GM19351 (cell line): ENCODE data around the gene ZFHX3.

ENCODE experiments used
- ATAC-seq: cut with Tn5 transposase; IDR thresholded peaks from one replicate; pipeline ENCODE4 v1.9.1; 2021; ENCODE audit warnings: mild to moderate bottlenecking, moderate library complexity; ENCODE audit not compliant: unreplicated experiment

The ZFHX3 gene

DNA sequence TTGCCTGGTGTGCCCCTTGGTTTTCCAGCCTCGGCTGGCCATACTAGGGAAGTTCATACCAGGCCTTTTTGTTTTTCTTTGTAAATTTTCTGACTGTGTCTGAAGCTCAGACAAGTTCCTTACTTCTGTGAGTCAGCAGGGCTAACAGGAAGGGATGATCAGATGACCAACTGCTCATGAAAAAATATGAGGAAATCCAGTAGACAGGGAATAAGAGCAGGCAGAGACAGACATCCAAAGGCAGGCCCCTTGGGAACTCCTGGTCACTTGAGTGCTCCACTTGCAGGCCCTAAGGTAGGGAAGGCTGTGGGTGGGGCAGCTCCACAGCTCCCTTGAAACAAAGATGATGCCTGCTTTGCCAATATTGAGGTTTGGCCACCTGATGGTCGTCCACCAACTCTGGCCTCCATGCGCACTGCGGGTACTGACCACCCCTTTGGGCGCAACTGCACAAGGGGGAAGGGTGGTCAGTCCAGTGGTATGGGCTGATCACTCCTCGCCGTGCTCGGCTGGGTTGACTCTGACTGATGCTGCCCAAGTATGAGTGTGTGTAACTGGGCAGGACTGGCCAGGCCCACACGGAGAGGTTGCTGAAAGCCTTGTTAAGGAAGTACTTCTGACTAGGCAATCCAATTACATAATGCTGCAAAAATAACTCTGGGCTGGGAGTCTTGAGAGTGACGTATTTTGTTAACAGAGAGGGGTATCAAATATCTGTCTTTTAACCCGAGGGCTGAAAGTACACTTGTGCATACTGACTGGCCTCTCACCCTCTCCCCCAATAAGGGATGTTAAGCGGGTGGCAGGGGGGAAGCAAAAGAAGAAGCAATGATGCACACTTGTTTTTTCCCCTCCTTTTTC lies 20.8 kb upstream of the ZFHX3 start:
- ATAC-seq: no peak

- no peak for ATAC-seq
Measured at GRCh38 chr16:73067671-73068540, 20.0 kb upstream of the ZFHX3 start.

DNA sequence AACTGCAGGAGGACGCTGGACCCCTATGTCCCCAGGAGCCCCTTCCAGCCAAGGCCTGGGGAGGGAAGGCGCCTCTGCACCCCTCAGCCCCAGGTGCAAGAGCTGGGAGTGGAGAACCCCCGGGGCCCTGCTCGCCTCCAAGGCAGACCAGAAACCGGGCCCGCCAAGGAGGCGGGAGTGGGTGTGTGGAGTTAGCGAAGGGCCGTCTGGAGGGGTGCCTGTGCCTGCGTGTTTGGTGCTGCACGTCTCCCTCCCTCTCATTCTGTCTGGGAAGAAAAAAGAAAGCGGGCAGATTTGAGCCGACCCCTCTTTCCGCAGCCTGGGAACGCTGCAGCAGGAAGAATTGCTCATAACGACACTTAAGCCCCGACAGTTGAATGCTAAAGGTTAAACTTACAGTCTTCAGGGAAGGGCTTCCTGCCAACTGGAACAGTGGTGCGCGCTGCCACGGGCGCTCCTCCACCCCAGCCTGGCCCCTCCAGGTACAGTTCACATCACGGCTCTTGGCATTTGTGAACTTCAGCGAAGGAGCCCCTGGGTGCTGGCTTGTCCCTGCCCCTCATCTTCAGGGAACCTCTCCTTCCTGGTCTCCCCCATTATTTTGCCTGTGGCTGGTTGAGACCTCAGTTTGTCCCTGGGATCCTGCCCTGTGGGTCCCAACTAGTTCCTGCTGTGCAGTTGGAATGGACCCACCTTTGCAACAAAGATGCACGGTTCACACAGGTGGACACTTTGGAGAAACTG lies 19.2 kb upstream of the ZFHX3 start:
- ATAC-seq: no peak

DNA sequence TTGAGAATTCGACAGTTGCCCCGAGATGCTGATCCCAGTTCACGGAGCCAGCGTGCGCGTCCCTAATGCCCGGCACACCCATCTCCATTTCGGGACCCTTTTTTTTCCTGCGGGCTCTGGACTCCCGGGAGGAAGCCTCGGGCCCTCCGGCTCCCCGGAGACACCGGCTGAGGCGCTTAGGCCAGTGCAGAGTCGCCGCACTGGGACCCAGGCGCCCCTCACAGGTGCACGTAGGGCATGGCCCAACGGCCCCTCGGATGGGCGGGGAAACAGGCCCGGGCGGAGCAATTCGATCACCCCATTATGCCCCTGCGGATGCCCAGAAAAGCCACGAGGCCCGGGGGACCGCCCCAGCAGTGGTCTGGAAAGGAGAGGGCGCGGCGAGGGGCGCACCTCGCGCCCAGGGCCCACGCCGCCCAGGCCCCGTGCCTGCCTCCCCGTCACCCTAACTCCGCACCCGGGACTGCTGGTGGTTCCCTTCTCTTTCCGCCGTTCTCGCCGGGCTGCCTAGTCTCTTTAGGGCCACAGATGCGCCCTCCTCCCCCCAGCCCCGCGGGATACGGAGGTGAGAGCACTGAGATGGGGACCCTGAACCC lies 18.5 kb upstream of the ZFHX3 start:
- no peak for ATAC-seq

- ATAC-seq: no peak
Measured at GRCh38 chr16:73065632-73066330, 17.9 kb upstream of the ZFHX3 start.

DNA sequence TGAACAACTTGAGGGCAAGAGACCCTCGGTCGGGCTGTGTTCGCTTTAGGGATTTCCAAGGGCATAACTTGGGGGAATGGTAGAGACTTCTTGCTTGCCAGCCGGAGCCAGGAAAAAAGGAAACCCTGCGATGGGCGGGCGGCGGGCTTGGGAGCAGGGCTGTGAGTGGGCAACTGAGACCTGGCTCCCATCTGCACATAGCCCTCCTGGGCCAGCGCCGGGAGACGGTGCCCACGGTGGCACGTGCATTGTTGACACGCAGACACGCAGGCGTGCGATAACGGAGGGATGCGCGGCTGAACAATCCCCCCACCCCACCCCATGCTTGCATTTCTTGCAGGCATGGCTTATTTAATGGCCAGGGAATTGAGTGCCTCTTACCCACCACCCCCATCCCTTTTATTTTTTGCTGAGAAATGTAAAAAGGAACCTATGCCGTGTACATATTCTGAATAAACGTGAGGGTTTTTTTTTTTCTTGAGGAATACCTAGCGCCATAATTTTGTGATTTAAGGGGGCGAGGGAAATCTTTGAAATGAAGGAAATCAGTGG lies 17.1 kb upstream of the ZFHX3 start:
- ATAC-seq: no peak

DNA sequence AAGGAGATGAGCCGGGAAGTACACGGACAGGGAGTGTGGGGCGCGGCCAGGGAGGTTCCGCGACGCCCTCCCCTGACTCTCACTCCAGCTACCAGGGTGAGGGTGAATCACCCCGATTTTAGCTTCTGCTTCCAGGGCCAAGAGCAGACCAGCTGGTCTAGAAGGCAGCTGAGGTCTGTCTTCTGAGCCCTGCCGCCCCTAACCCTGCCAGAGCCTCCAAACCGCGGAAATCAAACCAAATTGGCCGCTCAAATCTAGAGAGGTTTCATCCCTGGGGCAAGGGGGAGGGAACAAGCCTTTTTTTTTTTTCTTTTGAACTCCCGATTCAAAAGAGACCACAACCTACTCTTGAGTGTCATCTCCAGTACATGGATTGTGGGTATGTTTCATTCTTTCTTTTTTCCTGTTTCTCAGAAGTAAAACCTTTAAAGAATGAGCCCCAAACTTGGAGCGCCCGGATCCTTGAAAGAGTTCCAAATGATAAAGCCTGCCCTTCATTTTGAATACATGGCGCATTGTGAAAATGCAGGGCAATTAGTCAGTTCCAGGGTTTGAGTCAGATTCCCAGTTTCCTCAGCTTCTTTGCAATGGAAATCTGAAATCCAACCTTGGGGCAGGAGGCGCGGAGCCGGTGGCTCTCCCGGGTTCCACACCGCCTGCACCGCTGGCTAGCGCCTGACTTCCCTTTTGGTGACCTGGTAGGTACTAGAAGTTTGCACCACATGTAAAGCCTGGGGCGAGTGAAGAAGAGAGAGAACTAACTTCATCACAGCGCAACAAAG lies 16.5 kb upstream of the ZFHX3 start:
- ATAC-seq: no peak

- ATAC-seq: no peak
Measured at GRCh38 chr16:73063854-73064211, 15.9 kb upstream of the ZFHX3 start.

DNA sequence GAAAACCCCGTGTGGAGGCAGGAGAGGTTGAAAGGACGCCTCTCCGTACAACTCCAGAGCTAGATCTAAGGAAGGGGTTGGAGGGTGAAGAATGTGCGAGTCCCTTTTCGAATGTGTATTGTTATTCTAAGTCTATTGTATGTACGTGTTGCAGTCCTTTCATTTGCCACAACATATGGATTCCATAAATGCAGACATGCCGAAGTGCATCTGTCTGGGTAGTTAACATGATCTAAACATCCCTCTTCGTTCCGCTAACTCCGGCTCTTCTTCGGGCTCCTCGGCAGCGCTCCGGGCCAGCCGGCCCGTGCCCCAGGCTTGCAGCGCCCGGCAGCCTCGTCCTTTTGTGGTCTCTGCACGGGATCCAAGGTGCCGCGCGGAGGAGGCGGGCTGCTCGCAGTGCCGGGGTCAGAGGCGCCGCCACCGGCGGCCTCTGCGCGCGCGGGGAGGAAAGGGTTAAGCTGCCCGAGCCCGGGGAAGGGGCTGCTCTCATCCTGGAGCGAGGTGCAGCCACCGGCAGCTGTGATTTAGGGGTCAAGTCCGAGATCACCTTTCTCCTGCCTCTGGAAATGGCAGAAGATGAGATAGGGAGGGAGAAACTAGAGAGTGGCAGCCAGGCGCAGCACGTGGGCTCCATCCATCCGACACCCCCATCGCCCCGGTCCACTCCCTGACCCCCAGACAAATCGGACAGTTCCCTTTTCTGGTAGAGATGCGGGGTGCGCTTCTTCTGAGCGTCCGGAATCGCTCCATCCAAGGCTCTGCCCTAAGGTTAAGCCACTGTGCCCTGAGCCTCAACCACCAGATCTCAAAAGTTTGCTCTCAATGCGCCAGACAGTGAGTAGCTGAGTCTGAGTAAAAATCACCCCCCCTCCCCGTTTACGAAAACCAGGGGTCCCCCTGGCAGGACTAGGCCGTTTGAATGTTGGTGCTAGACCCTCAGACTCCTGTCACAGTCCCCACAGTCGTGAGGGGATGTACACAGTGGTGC lies 15.1 kb upstream of the ZFHX3 start:
- no peak for ATAC-seq

- no peak for ATAC-seq
Measured at GRCh38 chr16:73062001-73062616, 14.2 kb upstream of the ZFHX3 start.

- no peak for ATAC-seq
Measured at GRCh38 chr16:73060892-73061490, 13.1 kb upstream of the ZFHX3 start.

GRCh38 chr16:73059779-73060615 lies 12.1 kb upstream of the ZFHX3 start:
- no peak for ATAC-seq

DNA sequence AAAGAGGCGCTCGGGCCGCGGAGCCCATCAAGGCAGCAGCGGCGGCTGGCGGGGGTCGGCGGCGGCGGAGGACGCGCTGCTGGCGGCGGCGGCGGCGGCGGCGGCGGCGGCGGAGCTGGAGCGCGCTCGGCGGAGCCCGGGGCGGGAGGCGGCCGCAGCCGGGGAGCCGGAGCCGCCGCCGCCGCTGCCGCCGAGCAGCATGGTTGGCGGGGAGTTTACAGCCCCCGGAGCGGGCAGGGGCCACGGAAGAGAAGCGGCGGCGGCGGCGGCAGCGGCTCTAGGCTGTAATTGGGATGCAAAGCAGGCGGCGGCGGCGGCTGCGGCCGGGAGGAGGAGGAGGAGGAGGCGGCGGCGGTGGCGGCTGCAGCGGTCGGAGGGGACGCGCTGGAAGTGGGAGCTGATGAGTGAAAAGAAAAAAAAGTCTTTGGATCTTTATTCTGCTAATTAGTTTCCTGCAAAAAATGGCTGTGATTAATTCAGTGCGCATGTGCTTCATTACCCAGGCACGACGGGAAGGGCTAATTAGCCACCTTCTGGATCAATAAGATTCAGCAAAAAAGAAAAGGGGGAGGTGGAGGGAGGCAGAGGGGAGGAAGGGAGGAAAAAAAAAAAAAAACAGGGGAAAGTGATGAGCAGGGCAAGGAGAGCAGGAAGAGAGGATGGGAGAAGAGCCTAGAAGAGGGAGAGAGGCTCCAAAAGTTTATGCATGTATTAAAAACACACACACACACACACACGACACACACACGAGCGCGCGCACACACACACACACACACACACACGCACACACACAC lies 10.9 kb upstream of the ZFHX3 start:
- peak; percentile 34 for ATAC-seq

GRCh38 chr16:73058221-73058615 lies 10.3 kb upstream of the ZFHX3 start:
- peak; percentile 75 for ATAC-seq
